ENCODE data around the gene DOCK1. TPM values are rescaled to one million over a fixed set of nuclear protein-coding genes. Genes with fewer than 3 reads are reported as not detected.

Gene DOCK1
- total RNA-seq, 2 donors from 2014 or later = 41.2 to 56.0 TPM

GRCh38 chr10:126946746-126947145 lies 41.5 kb downstream of the DOCK1 start:
- H3K9me3 ChIP-seq = no peaks in the 10 kb centered on the region
- H3K36me3 ChIP-seq = no peaks in the 10 kb centered on the region
- no peak overlapping the region for H3K4me3 ChIP-seq
- DNase-seq (ENCODE audit: low spot score) = no peak
- H3K27me3 ChIP-seq (replicated peaks; ENCODE audit: insufficient read depth) = no peaks in the 10 kb centered on the region
- H3K27ac ChIP-seq = no peak overlapping the region
- H3K4me1 ChIP-seq (replicated peaks) = no peaks in the 10 kb centered on the region
- TF ChIP-seq POLR2A (IDR thresholded peaks at IDR 0.05) (no peak), CTCF (IDR thresholded peaks at IDR 0.05) (no peak), POLR2AphosphoS5 (IDR thresholded peaks at IDR 0.05) (no peak)
- 96% methylated on average over 6 of the region's 6 CpGs for WGBS
- intact Hi-C loops (cut with DNase I) = no loop called here

DNA sequence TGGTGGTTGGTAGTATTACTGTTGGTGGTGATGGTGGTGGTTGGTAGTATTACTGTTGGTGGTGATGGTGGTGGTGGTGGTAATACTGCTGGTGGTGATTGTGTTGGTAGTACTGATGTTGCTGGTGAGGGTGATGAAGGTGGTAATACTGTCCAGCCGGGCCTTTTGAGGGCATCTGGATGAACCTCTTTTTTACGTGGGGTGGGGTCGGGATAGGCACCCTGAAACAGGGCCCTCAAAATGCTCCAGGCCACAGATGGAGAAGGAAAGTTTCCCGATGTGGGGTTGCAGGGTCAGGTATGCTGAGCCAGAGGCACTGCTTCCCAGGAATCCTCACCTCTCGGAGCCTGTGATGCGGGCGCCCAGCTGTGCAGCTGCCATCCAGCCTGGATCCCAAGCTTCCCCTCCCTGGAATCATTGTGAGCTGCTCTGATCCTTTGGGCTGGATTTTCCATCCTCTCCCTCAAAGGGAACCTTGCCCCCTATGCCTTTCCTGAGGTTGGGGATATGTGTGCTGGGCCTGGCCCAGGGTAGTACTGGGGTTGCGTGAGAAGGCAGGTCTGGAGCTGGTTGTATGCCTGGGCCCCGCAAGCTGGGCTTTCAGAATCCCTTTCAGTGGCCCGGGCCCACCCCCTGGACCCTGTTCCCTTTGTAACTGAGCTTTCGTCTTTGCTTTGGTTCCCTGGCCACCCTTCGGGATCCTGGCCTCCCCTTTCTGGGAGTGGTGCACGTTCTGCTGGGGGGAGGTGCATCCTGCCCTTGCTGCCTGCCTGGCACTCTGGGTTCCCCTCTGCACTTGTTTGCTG lies 43.3 kb downstream of the DOCK1 start:
- H3K9me3 ChIP-seq = no peaks in the 10 kb centered on the region
- WGBS = 92% methylated on average over 13 of the region's 13 CpGs
- DNase-seq (ENCODE audit: low spot score) = no peak
- H3K27me3 ChIP-seq (replicated peaks; ENCODE audit: insufficient read depth) = no peaks in the 10 kb centered on the region
- H3K4me3 ChIP-seq = no peak overlapping the region
- H3K36me3 ChIP-seq = no peaks in the 10 kb centered on the region
- H3K4me1 ChIP-seq (replicated peaks) = no peaks in the 10 kb centered on the region
- H3K27ac ChIP-seq = no peak overlapping the region
- intact Hi-C loops (cut with DNase I) = no loop called here
- TF ChIP-seq CTCF (IDR thresholded peaks at IDR 0.05) (no peak), POLR2A (IDR thresholded peaks at IDR 0.05) (no peak), POLR2AphosphoS5 (IDR thresholded peaks at IDR 0.05) (no peak)

- H3K4me3 ChIP-seq = no peak overlapping the region
- H3K27ac ChIP-seq = no peak overlapping the region
- intact Hi-C loops (cut with DNase I) = no loop called here
- no peak for DNase-seq (ENCODE audit: low spot score)
- no peaks in the 10 kb centered on the region for H3K27me3 ChIP-seq (replicated peaks; ENCODE audit: insufficient read depth)
- no peaks in the 10 kb centered on the region for H3K4me1 ChIP-seq (replicated peaks)
- WGBS = 52% methylated on average over 4 of the region's 4 CpGs
- TF ChIP-seq POLR2AphosphoS5 (IDR thresholded peaks at IDR 0.05) (no peak), POLR2A (IDR thresholded peaks at IDR 0.05) (no peak), CTCF (IDR thresholded peaks at IDR 0.05) (no peak)
- no peaks in the 10 kb centered on the region for H3K36me3 ChIP-seq
- no peaks in the 10 kb centered on the region for H3K9me3 ChIP-seq
These were observed 43.9 kb downstream of the DOCK1 start for GRCh38 chr10:126949161-126949503.

- Histone ChIP-seq H3K27ac (no peak overlapping the region), H3K4me3 (no peak overlapping the region), H3K27me3 (replicated peaks; ENCODE audit: insufficient read depth) (no peaks in the 10 kb centered on the region), H3K4me1 (replicated peaks) (no peaks in the 10 kb centered on the region), H3K36me3 (no peaks in the 10 kb centered on the region), H3K9me3 (no peaks in the 10 kb centered on the region)
- DNase-seq (ENCODE audit: low spot score) = no peak
- WGBS = 98% methylated on average over 8 of the region's 8 CpGs
- TF ChIP-seq POLR2A (IDR thresholded peaks at IDR 0.05) (no peak), POLR2AphosphoS5 (IDR thresholded peaks at IDR 0.05) (no peak), CTCF (IDR thresholded peaks at IDR 0.05) (no peak)
- intact Hi-C loops (cut with DNase I) = no loop called here
These were observed 45.3 kb downstream of the DOCK1 start for GRCh38 chr10:126950401-126951105.
